AG04449 (cell line): ENCODE results near the gene RPRD1A.

ENCODE experiments used
- CTCF ChIA-PET: fragments of 350-600 bp; formaldehyde crosslinking; extraction: SDS; loops from one replicate; lab custom pipeline; 2021; ENCODE audit warnings: antibody characterized with exemption; lab: Yijun Ruan, JAX
- POLR2A ChIA-PET: fragments of 400-600, 350-600 bp; formaldehyde crosslinking; extraction: SDS; loops from one replicate; lab custom pipeline; 2020; ENCODE audit warnings: antibody characterized with exemption, inconsistent platforms; lab: Yijun Ruan, JAX
- DNase-seq: peaks from one replicate; pipeline ENCODE4 v3.0.0-alpha.2; 2010; ENCODE audit warnings: low read depth, low spot score
- H3K4me3 ChIP-seq: 2 replicates; pipeline ENCODE4 v1.5.1; 2011; ENCODE audit warnings: low read depth, mild to moderate bottlenecking, control low read depth, low read length
- TF ChIP-seq, protein P1 (sequence below): IDR thresholded peaks from one replicate; pipeline ENCODE4 v1.5.1; 2011; ENCODE audit warnings: mild to moderate bottlenecking, moderate library complexity, low read length, control low read depth, inconsistent platforms; ENCODE audit not compliant: insufficient read depth; ENCODE audit errors: missing control alignments

The RPRD1A gene

DNA sequence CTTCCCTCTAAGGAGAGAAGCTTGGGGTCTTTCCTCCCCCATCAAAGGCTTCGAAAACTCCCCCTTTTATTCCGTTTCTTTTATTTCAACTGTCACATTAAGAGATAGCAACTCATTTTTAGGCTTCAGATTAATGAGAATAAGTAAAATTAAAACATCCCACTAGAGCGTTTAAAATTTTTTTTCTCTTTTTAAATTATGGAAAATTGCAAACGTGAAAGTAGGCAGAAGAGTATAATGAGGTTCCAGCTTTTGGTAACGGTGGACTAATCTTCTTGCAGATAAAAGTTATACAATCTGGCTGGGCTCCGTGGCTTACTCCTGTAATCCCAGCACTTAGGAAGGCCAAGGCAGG is 116.8 kb downstream of the RPRD1A start:
- POLR2A ChIA-PET, result no interaction called here
- CTCF ChIA-PET, result interaction anchor here (0.6 to 2.1 kb wide), 29 partner anchors 9 to 944 kb away, joined by 3 to 22 read pairs (median 4); partner anchors contain the start of gene RMP24
- TF ChIP-seq, protein P1, sequence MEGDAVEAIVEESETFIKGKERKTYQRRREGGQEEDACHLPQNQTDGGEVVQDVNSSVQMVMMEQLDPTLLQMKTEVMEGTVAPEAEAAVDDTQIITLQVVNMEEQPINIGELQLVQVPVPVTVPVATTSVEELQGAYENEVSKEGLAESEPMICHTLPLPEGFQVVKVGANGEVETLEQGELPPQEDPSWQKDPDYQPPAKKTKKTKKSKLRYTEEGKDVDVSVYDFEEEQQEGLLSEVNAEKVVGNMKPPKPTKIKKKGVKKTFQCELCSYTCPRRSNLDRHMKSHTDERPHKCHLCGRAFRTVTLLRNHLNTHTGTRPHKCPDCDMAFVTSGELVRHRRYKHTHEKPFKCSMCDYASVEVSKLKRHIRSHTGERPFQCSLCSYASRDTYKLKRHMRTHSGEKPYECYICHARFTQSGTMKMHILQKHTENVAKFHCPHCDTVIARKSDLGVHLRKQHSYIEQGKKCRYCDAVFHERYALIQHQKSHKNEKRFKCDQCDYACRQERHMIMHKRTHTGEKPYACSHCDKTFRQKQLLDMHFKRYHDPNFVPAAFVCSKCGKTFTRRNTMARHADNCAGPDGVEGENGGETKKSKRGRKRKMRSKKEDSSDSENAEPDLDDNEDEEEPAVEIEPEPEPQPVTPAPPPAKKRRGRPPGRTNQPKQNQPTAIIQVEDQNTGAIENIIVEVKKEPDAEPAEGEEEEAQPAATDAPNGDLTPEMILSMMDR, result no peak
- no peak overlapping the region for H3K4me3 ChIP-seq
- DNase-seq, result no peak

DNA sequence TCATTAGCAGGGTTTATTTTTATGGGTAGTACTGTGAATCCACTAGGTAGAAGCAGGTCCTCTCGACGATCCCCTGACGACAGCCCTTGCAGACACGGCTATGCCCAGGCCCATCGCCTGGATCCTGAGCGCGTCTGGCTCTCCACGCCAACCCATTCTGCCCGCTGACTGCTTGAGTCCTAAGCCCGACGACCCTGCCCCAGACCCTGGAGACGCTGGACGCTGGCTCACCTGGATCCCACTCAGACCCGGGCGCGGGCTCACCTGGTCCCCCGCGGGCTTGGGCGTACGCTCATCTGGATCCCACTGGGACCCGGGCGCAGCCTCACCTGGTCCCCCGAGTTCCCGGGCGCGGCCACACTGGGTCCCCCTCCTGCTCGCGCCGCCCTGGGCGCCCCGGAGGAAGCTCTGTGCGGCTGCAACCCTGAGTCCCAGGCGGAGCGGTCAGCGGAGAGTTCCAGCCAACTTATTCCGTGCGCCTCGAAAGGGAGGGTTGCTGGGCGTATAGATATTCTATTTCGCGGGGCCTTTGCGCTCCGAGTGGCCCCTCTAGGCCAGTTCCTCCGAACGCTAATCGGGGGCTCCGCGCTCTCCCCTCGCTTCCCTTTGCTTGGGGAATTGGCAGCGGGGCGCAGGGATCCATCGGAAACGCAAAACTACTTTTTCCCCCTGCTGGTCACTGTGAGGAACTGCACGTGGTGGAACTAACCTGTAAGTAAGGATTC is 117.3 kb downstream of the RPRD1A start:
- H3K4me3 ChIP-seq, result peak overlapping the region; percentile 66

DNA sequence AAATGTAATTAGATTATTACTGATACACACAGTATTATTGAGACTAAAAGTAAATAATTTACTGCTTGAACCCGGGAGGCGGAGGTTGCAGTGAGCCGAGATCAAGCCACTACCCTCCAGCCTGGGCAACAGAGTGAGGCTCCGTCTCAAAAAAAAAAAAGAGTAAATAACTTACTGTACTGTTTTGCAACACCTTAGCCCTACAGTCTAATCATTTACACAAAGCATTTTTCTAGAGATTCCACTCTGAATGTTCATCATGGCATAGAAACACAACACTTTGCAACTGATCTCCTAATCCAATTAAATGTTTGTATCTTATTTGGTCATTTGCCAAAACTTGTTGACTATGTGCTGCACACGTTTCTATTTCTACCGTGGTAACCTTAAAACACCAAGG is 118.3 kb downstream of the RPRD1A start:
- no peak for DNase-seq
- H3K4me3 ChIP-seq, result no peak overlapping the region
- ChIA-PET CTCF (interaction anchor here (1.6 to 2.1 kb wide), 5 partner anchors 11 to 563 kb away, joined by 4 to 22 read pairs (median 17); partner anchors contain the start of gene RMP24), POLR2A (no interaction called here)
- TF ChIP-seq, protein P1, result no peak

More for the DNA sequence above, 117.3 kb downstream of the RPRD1A start:
- CTCF ChIA-PET, result interaction anchor here (0.6 to 2.1 kb wide), 28 partner anchors 8 to 944 kb away, joined by 3 to 22 read pairs (median 4); partner anchors contain the start of gene RMP24
- POLR2A ChIA-PET, result no interaction called here
- DNase-seq, result no peak
- TF ChIP-seq, protein P1, result peak; percentile 85

DNA sequence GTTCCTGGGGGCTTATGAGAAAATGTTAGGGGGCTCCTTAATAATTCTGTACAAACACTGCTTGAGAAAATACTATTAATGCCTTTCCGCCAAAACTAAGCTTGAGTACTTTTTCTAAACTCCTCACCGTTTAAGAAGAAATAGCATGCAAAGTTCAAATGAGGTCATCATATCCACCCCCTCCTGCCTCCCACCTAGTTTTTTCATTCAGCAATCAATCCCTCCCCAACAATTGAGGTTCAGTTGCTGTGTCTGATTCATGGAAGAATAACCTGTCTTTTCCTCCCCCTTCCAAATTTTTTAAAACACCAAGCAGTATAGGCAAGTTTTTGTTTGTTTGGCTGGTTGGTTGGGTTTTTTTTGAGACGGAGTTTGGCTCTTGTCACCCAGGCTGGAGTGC is 119.3 kb downstream of the RPRD1A start:
- DNase-seq, result no peak
- ChIA-PET POLR2A (no interaction called here), CTCF (interaction anchor here (1.2 to 1.5 kb wide), 2 partner anchors 192 to 561 kb away, joined by 3 read pairs; no protein-coding TSS in a partner anchor)
- TF ChIP-seq, protein P1, result no peak
- no peak overlapping the region for H3K4me3 ChIP-seq

DNA sequence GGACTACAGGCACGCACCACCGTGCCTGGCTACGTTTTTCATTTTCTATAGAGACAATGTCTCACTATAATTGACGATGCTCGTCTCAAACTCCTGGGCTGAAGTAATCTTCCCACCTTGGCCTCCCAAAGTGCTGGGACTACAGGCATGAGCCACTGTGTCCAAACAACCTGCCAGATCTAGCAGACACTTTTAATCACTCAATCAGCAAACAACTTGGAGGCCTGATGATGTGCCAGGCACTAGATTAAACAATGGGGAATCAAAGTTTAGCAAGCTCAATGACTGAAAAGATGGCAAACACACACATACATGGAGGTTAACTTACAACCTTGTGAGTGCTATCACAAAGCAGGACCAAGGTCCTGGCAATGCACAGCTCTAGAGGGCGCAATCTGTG is 124.7 kb downstream of the RPRD1A start:
- CTCF ChIA-PET, result interaction anchor here (2.0 kb wide), 1 partner anchor 8 kb away, joined by 19 read pairs; no protein-coding TSS in a partner anchor

DNA sequence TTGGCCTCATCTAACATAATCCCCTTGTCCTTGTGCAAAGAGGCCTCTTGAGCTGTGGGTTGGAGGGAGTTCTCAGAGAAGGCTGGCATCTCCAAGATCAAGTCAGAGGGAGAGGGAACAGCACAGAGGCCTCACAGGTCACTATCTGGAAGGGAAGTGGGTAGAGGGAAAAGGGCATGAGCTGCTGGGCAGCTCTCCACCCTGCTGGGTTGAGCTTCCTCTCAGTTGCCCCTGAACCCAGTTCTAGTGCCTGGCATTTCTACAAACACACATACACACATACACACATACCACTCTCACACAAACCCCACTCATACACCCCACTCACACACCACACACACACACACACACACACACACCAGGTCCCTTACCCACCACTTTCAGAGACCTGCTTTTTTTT is 125.2 kb downstream of the RPRD1A start:
- DNase-seq, result no peak
- POLR2A ChIA-PET, result no interaction called here
- H3K4me3 ChIP-seq, result no peak overlapping the region
- TF ChIP-seq, protein P1, result no peak
- CTCF ChIA-PET, result interaction anchor here (1.2 to 2.0 kb wide), 2 partner anchors 8 to 19 kb away, joined by 3 to 19 read pairs; no protein-coding TSS in a partner anchor

More for the DNA sequence above, 124.7 kb downstream of the RPRD1A start:
- TF ChIP-seq, protein P1, result no peak
- no peak for DNase-seq
- POLR2A ChIA-PET, result no interaction called here
- H3K4me3 ChIP-seq, result no peak overlapping the region
